SH-SY5Y (cell line): Measurements from ENCODE around the gene CREB3.

ENCODE experiments used
- GATA2 ChIP-seq: IDR thresholded peaks from 2 replicates; pipeline ENCODE4 v1.6.1; 2011; ENCODE audit warnings: mild to moderate bottlenecking, low read depth, low read length
- GATA3 ChIP-seq: IDR thresholded peaks from 2 replicates; pipeline ENCODE4 v1.6.1; 2011; ENCODE audit warnings: low read depth, mild to moderate bottlenecking, low read length, moderate library complexity

- TF ChIP-seq GATA2 (no peak), GATA3 (no peak)
These were observed 43.6 kb upstream of the CREB3 start for GRCh38 chr9:35688558-35689541.
